Activated CD4-positive, alpha-beta T cell treated with anti-CD3 and anti-CD28 coated beads for 1 hour (primary cell): ENCODE measurements around the gene SGSH.
"Not testable (repeated sequence)": the region's sequence is repeated elsewhere in the genome, so short reads cannot be mapped to it uniquely, and the experiment has no call there.

Experiments used
- DNase-seq: peaks from one replicate; pipeline ENCODE4 v3.0.0-alpha.2; 2020

The SGSH gene

GRCh38 chr17:80205811-80206210 is 14.3 kb downstream of the SGSH start:
- no peak for DNase-seq

DNA sequence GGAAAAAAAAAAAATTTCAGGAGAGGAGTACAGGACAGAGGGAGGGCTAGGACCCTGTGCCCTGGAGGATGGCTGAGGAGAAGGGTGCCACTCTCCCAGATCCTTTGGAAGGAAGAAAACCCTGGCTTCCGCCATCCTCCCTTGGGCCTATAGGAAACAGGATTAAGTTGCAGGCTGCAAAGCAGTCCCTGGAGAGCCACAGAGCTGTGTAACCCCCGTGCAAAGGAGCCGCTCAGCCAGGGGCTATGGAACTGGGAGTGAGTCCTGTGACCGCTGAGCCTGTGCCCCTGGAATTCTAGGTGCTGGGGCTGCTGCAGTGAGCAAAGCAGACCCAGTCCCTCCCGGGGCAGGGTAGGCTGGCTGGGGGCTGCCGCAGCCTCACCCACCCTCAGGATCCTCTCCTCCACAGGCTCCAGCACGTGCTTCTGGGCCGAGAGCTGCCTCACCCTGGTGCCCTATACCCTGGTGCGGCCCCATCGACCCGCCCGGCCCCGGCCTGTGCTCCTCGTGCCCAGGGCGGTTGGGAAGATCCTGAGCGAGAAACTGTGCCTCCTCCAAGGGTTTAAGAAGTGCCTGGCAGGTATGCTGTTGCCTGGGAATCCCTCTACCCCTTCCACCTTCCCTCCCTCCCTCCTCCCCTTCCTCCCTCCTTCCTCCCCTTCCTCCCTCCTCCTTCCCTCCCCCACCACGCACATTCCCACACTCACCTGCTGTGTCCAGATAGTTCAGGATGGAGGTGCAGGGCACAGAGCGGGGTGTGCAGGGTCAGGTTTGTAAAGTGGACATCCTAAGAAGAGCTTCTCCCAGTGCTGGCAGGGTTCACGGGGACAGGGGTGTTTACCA is 15.3 kb downstream of the SGSH start:
- DNase-seq: no peak

GRCh38 chr17:80203471-80203963 is 16.6 kb downstream of the SGSH start:
- DNase-seq: no peak

DNA sequence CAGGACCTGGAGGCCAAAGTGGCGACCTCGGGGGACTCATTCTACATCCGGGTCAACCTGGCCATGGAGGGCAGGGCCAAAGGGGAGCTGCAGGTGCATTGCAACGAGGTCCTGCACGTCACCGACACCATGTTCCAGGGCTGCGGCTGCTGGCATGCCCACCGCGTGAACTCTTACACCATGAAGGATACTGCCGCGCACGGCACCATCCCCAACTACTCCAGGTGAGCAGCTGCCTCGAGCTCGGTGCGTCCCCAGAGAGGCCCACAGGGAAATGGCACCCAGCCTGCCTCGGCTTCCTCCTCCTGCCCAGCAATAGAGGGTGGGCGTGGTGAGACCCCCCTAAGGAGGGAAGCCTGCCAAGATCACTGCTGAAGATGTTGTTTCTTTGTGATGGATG is 17.9 kb downstream of the SGSH start:
- no peak for DNase-seq

DNA sequence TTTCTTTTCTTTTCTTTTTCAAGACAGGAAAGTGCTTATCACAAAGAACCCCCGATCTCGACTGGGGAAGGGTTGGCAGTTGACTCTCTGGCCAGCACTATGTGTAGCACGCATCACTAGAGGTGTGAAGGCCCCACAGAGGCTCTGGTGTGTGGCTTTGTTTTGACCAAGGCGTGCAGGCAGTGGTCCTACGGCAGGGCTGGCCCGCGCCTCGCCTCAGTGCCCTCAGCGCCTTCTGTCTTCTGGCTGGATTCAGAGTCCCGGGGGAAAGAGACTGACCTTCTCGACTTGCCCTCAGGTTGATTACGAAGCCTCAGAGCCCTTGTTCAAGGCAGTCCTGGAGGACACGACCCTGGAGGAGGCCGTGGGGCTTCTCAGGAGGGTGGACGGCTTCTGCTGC is 18.7 kb downstream of the SGSH start:
- DNase-seq: no peak

DNA sequence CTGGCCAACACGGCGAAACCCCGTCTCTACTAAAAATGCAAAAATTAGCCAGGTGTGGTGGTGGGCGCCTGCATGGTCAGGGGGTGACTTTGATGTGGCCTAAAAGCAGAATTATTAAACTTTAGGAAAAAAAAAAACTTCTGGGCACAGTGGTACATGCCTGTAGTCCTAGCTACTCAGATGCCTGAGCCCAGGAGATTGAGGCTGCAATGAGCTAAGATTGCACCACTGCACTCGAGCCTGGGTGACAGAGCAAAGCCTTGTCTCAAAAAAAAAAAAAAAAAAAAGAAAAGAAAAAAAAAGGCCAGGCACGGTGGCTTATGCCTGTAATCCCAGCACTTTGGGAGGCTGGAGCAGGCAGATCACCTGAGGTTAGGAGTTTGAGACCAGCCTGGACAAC is 20.8 kb downstream of the SGSH start:
- not testable (repeated sequence) for DNase-seq

DNA sequence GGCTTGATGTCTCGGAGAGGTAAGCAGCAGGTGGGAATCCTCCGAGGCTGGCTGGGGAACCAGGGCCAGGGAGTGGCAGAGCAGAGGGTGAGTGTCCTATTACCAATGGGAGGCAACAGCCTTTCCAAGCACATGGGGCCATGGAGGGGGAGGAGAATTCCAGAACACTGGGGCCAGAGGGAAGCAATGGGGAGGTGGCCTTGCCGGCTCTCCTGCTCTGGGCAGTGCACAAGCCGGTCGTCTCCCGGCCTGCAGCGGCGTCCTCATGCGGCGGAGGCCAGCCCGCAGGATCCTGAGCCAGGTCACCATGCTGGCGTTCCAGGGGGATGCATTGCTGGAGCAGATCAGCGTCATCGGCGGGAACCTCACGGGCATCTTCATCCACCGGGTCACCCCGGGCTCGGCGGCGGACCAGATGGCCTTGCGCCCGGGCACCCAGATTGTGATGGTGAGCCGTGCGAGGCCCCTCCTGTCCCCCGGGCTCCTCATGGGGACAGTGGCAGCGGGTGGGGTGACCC is 21.9 kb downstream of the SGSH start:
- no peak for DNase-seq

- no peak for DNase-seq
Observed at GRCh38 chr17:80196652-80197051, 23.5 kb downstream of the SGSH start.

- peak; percentile 47 for DNase-seq
Observed at GRCh38 chr17:80195671-80196529, 24.2 kb downstream of the SGSH start.

- DNase-seq: no peak
Observed at GRCh38 chr17:80195141-80195540, 25.0 kb downstream of the SGSH start.

DNA sequence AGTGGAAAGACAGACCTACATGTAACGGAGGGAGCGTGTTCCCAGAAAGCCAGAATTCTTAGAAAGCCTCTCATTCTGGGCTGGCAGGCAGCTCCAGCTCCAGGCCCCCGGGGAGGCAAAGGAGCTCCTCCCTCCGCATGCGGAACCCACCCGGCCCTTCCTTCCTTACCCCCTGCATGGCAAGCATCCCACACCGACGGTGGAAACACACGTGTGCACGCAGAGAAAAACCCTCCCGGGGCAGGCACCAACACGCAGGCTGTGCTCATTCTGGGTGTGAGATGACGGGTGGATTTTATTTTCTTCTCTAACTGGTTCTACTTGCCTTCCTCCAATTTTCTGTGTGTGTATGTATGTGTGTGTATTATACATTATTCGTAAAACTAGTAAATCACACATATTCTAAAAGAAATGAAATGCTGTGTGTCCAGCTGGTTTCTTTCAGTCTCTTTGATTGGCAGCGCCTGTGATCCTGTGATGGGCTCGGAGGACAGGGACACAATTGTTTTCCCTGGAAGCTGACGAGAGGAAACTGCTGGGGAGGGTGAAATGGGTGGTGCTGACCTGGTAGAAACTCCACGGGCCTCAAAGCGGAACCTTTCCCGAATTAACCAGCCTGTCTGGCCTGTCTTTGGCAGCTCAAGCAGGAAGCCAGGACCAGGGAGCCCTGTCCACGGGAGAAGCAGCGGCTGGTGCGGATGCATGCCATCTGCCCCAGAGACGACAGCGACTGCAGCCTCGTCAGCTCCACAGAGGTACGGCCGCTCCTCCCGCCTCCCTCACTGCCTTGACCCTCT is 28.1 kb downstream of the SGSH start:
- DNase-seq: no peak

DNA sequence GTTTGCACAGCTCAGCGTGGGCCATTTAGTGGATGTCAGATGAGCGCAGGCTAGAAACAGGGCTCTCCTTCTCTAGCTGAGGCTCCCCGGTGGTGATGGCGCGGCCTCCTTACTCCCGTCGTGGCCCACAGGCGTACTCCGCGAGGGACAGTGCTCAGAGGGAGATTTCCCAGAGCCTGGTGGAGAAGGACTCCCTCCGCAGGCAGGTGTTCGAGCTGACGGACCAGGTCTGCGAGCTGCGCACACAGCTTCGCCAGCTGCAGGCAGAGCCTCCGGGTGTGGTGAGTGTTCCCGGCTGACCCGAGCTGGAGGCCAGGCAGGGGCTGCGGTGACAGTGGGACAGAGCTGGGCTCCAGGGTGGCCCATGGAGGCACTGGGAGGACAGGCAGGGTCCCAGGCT is 28.9 kb downstream of the SGSH start:
- no peak for DNase-seq

DNA sequence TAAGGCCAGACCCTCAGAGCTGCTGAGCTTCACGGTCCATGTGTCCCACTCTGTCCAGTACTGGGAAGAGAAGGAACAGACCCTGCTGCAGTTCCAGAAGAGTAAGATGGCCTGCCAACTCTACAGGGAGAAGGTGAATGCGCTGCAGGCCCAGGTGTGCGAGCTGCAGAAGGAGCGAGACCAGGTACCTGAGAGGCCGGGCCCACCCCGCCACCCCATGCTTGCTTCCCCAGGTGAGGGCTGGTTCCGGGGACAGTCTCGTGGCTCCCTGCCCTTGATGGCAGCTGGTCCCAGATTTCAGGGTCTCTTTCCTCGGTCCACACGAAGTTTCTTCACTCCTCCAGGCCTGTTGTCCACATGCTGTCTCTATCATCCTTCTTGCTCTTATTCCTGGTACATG is 29.4 kb downstream of the SGSH start:
- no peak for DNase-seq

GRCh38 chr17:80189611-80190010 is 30.5 kb downstream of the SGSH start:
- DNase-seq: no peak

GRCh38 chr17:80187515-80187941 is 32.6 kb downstream of the SGSH start:
- DNase-seq: no peak

- DNase-seq: no peak
Observed at GRCh38 chr17:80187090-80187489, 33.0 kb downstream of the SGSH start.

GRCh38 chr17:80185968-80186367 is 34.2 kb downstream of the SGSH start:
- no peak for DNase-seq

GRCh38 chr17:80184423-80184714 is 35.8 kb downstream of the SGSH start:
- no peak for DNase-seq

GRCh38 chr17:80183581-80184422 is 36.3 kb downstream of the SGSH start:
- DNase-seq: no peak

GRCh38 chr17:80182845-80183223 is 37.3 kb downstream of the SGSH start:
- DNase-seq: no peak

- DNase-seq: no peak
Observed at GRCh38 chr17:80182118-80182844, 37.9 kb downstream of the SGSH start.
